GM12878 (cell line): ENCODE data around the gene CRB2.

Source experiments
- ATF7 ChIP-seq: fragments of 450-650 bp; IDR thresholded peaks from 2 replicates; pipeline ENCODE4 v1.6.1; 2016; ENCODE audit warnings: low read depth, mild to moderate bottlenecking
- BCLAF1 ChIP-seq: fragments of 450-650 bp; IDR thresholded peaks from 2 replicates; pipeline ENCODE4 v1.6.1; 2017; ENCODE audit warnings: antibody characterized with exemption, mild to moderate bottlenecking, moderate library complexity
- BRCA1 ChIP-seq: IDR thresholded peaks from 2 replicates; pipeline ENCODE4 v1.6.1; 2011; ENCODE audit warnings: low read depth, low read length, improper control_type of control experiment
- CTCF ChIP-seq, 3 experiments: IDR thresholded peaks in 2 of 3; conservative IDR thresholded peaks in 1 of 3; 2 replicates each; pipeline ENCODE4 v1.5.1; 2011; ENCODE audit warnings: low read depth in 3 of 3, low read length in 3 of 3, mild to moderate bottlenecking in 3 of 3, control low read depth in 2 of 3, moderate library complexity in 2 of 3, inconsistent platforms in 1 of 3, mixed read lengths in 1 of 3; ENCODE audit not compliant: control insufficient read depth in 2 of 3, insufficient read depth in 1 of 3; ENCODE audit errors: extremely low read depth in 1 of 3
- DPF2 ChIP-seq: fragments of 450-650 bp; IDR thresholded peaks from 2 replicates; pipeline ENCODE4 v1.6.1; 2017; ENCODE audit warnings: mild to moderate bottlenecking
- ELK1 ChIP-seq: IDR thresholded peaks from 2 replicates; pipeline ENCODE4 v1.6.1; 2012; ENCODE audit warnings: low read depth, low read length, improper control_type of control experiment
- JUNB ChIP-seq: IDR thresholded peaks from 2 replicates; pipeline ENCODE4 v1.6.1; 2016; ENCODE audit warnings: antibody characterized with exemption, mild to moderate bottlenecking
- SKIL ChIP-seq: fragments of 450-650 bp; IDR thresholded peaks from 2 replicates; pipeline ENCODE4 v1.6.1; 2017; ENCODE audit warnings: mild to moderate bottlenecking, low read depth, inconsistent platforms; ENCODE audit not compliant: poor library complexity, severe bottlenecking
- SMC3 ChIP-seq: IDR thresholded peaks from 2 replicates; pipeline ENCODE4 v1.6.1; 2011; ENCODE audit warnings: low read length, improper control_type of control experiment, borderline replicate concordance

- TF ChIP-seq BRCA1, result no peak
- TF ChIP-seq ELK1, result no peak
- no peak for TF ChIP-seq DPF2
- TF ChIP-seq SMC3, result no peak
- no peak for TF ChIP-seq BCLAF1
- TF ChIP-seq JUNB, result no peak
- TF ChIP-seq CTCF (IDR thresholded peaks at IDR 0.05 in 2 of 3, conservative IDR thresholded peaks at IDR 0.05 in 1 of 3; ENCODE audit: control insufficient read depth in 2 of 3, extremely low read depth in 1 of 3, insufficient read depth in 1 of 3, low read depth in 3 of 3, low read length in 3 of 3), result no peak
- no peak for TF ChIP-seq ATF7
- TF ChIP-seq SKIL, result no peak
Observed at GRCh38 chr9:123361731-123362510, 5.9 kb downstream of the CRB2 start.
